AG08396 (cell line): ENCODE measurements around the gene PRPSAP1.

ENCODE experiments used
- DNase-seq: peaks from one replicate; pipeline ENCODE4 v3.0.0; 2012; ENCODE audit warnings: low spot score, mixed read lengths

Gene PRPSAP1

GRCh38 chr17:76265624-76266243, 88.0 kb downstream of the PRPSAP1 start:
- DNase-seq, result peak; percentile 74

- peak; percentile 100 for DNase-seq
Measured at GRCh38 chr17:76264755-76265623, 88.7 kb downstream of the PRPSAP1 start, which contains the start of gene UBALD2. UBALD2 (plus strand) TSS chr17:76265348; CDS start chr17:76265506, 158 bp downstream.

- DNase-seq, result no peak
Measured at GRCh38 chr17:76264425-76264754, 89.3 kb downstream of the PRPSAP1 start.

- DNase-seq, result no peak
Measured at GRCh38 chr17:76263896-76264295, 89.8 kb downstream of the PRPSAP1 start.

- no peak for DNase-seq
Measured at GRCh38 chr17:76262732-76263344, 90.9 kb downstream of the PRPSAP1 start.

- DNase-seq, result no peak
Measured at GRCh38 chr17:76261421-76262215, 92.1 kb downstream of the PRPSAP1 start.

GRCh38 chr17:76260669-76261068, 93.0 kb downstream of the PRPSAP1 start:
- no peak for DNase-seq

GRCh38 chr17:76260220-76260619, 93.5 kb downstream of the PRPSAP1 start:
- no peak for DNase-seq
